ENCODE data around the gene KAZN. TPM values are rescaled to one million over a fixed set of nuclear protein-coding genes. Genes with fewer than 3 reads are reported as not detected.

The KAZN gene
- total and polyA plus RNA-seq, 2 of the 8 experiments (the other 6 are each of a cell fraction or from before 2014, with no cell fraction given): 3.7 to 11.8 TPM

GRCh38 chr1:14735841-14736240 lies 137.4 kb downstream of the KAZN start:
- ChIA-PET POLR2A (ENCODE audit: partially characterized antibody) (no interaction called here), CTCF (ENCODE audit: partially characterized antibody) (interaction anchor here (0.6 to 1.1 kb wide), 3 partner anchors 52 to 725 kb away, joined by 3 read pairs; no protein-coding TSS in a partner anchor)
- no peak overlapping the region for H3K18ac ChIP-seq (ENCODE audit: extremely low read depth, low read length)
- no peak overlapping the region for H2AFZ ChIP-seq (ENCODE audit: low read length)
- H3K14ac ChIP-seq (ENCODE audit: insufficient read length): no peak overlapping the region
- H2BK5ac ChIP-seq (ENCODE audit: low read depth, low read length): no peak overlapping the region
- no peak overlapping the region for H2BK120ac ChIP-seq (replicated peaks; ENCODE audit: low read depth, low read length)
- no peak overlapping the region for H4K5ac ChIP-seq (ENCODE audit: insufficient read length, low read depth, low read length)
- H2BK12ac ChIP-seq (ENCODE audit: low read depth, low read length): no peak overlapping the region
- H4K20me1 ChIP-seq (replicated peaks in 1 of 2; ENCODE audit: control insufficient read depth in 1 of 2, insufficient read depth in 2 of 2, low read length in 2 of 2): peaks cover 0 to 3% of the 10 kb centered on the region in 2 experiments
- no peak overlapping the region for H2AK5ac ChIP-seq (ENCODE audit: low read depth, low read length)
- DNase-seq (ENCODE audit: low read depth in 1 of 2, low spot score in 2 of 2) (no peak), FAIRE-seq (no peak)
- H2BK15ac ChIP-seq (ENCODE audit: low read length): no peak overlapping the region
- no peak overlapping the region for H3K27ac ChIP-seq (ENCODE audit: low read depth, low read length)
- H2BK20ac ChIP-seq (ENCODE audit: low read length): no peak overlapping the region
- H3K36me3 ChIP-seq (ENCODE audit: control insufficient read depth in 2 of 4, insufficient read depth in 4 of 4, low read length in 3 of 4): no peaks in the 10 kb centered on the region
- no peak overlapping the region for H3K23ac ChIP-seq (ENCODE audit: insufficient read length)
- H3K9ac ChIP-seq (replicated peaks in 1 of 4; ENCODE audit: extremely low read depth in 1 of 4, low read depth in 3 of 4, low read length in 3 of 4): no peak overlapping the region
- no peaks in the 10 kb centered on the region for H3K79me2 ChIP-seq (ENCODE audit: control insufficient read depth in 1 of 2, insufficient read depth in 2 of 2, low read length in 2 of 2)
- peaks cover 1% of the 10 kb centered on the region; the same call in 1 of the 2 replicates for H3K23me2 ChIP-seq (ENCODE audit: low read depth, low read length)
- peaks cover 18 to 30% (median 26%) of the 10 kb centered on the region in 4 experiments for H3K4me1 ChIP-seq (replicated peaks in 1 of 4; ENCODE audit: control insufficient read depth in 3 of 4, insufficient read depth in 4 of 4, low read length in 3 of 4)
- no peaks in the 10 kb centered on the region for H3K9me3 ChIP-seq (ENCODE audit: insufficient read depth in 2 of 2, low read depth in 1 of 2, low read length in 1 of 2)
- H3K79me1 ChIP-seq (ENCODE audit: low read depth, low read length): no peaks in the 10 kb centered on the region; the same call in 1 of the 2 replicates
- no peak overlapping the region for H3K4me3 ChIP-seq (ENCODE audit: extremely low read depth in 1 of 4, insufficient read depth in 2 of 4, low read depth in 3 of 4, low read length in 4 of 4)
- no peak overlapping the region for H4K8ac ChIP-seq (ENCODE audit: extremely low read depth, insufficient read depth, low read length)
- 89% methylated on average over 4 of the region's 4 CpGs; no CpG with 5 or more reads in 1 of the 2 experiments for WGBS, 2 experiments (ENCODE audit: extremely low coverage in 1 of 2, insufficient coverage in 1 of 2, insufficient read length in 1 of 2, insufficient replicate concordance in 2 of 2, low coverage in 1 of 2, low lambda C conversion rate in 2 of 2, missing lambda C conversion rate in 1 of 2)
- H4K91ac ChIP-seq (replicated peaks; ENCODE audit: insufficient read length, low read length): no peak overlapping the region
- H3K4me2 ChIP-seq (ENCODE audit: insufficient read depth in 1 of 2, low read depth in 2 of 2, low read length in 2 of 2): no peak overlapping the region
- peaks cover 0 to 19% (median 15%) of the 10 kb centered on the region in 4 experiments; a peak in 6 of 7 replicates for H3K27me3 ChIP-seq (replicated peaks in 1 of 4; ENCODE audit: control insufficient read depth in 3 of 4, extremely low read depth in 1 of 4, insufficient read depth in 3 of 4, low read length in 3 of 4)
- H3K56ac ChIP-seq (replicated peaks; ENCODE audit: insufficient read length, low read depth, low read length): no peak overlapping the region
- no peak overlapping the region for H3K4ac ChIP-seq (replicated peaks; ENCODE audit: insufficient read length, low read depth, low read length)
- no peak for TF ChIP-seq RXRA (IDR thresholded peaks at IDR 0.05; ENCODE audit: insufficient read depth, low read depth, low read length)
- TF ChIP-seq BACH1 (IDR thresholded peaks at IDR 0.05; ENCODE audit: low read length): no peak
- no peak for TF ChIP-seq KDM1A (IDR thresholded peaks at IDR 0.05; ENCODE audit: borderline replicate concordance, low read length)
- no peak for TF ChIP-seq RNF2 (IDR thresholded peaks at IDR 0.05; ENCODE audit: borderline replicate concordance, low read depth, low read length, missing control alignments, poor library complexity, severe bottlenecking)
- TF ChIP-seq CTCF (IDR thresholded peaks at IDR 0.05; ENCODE audit: control extremely low read depth in 1 of 3, insufficient read depth in 1 of 3, low read depth in 1 of 3, low read length in 3 of 3): no peak
- TF ChIP-seq GTF2F1 (IDR thresholded peaks at IDR 0.05; ENCODE audit: borderline replicate concordance, low read depth, low read length): no peak
- TF ChIP-seq EGR1 (IDR thresholded peaks at IDR 0.05; ENCODE audit: borderline replicate concordance, low read depth, low read length): no peak
- no peak for TF ChIP-seq SIX5 (IDR thresholded peaks at IDR 0.05; ENCODE audit: low read depth, low read length)
- TF ChIP-seq MAFK (IDR thresholded peaks at IDR 0.05; ENCODE audit: low read depth, low read length): no peak
- no peak for TF ChIP-seq TAF1 (IDR thresholded peaks at IDR 0.05; ENCODE audit: low read depth, low read length)
- TF ChIP-seq CEBPB (IDR thresholded peaks at IDR 0.05; ENCODE audit: low read depth, low read length): no peak
- TF ChIP-seq MAX (IDR thresholded peaks at IDR 0.05): no peak
